IMR-90 (cell line): ENCODE results near the gene TLR1. TPM values are rescaled to one million over a fixed set of nuclear protein-coding genes. Genes with fewer than 3 reads are reported as not detected.
"Not testable (repeated sequence)": the region's sequence is repeated elsewhere in the genome, so short reads cannot be mapped to it uniquely, and the experiment has no call there.

ENCODE experiments used
- ATAC-seq: fragments of 200-7000 bp; cut with Tn5 transposase; 2 replicates; pipeline ENCODE4 v1.9.1; 2020; ENCODE audit warnings: low read depth, mild to moderate bottlenecking, moderate library complexity
- BruUV-seq: library from RNA; stranded (reverse); fragments of 400-500 nt; replicated peaks from 2 replicates; lab custom pipeline; 2021; lab: Mats Ljungman, UMichigan
- CTCF ChIA-PET: fragments of 300-600 bp; formaldehyde crosslinking; extraction: SDS; loops from one replicate; lab custom pipeline; 2021; ENCODE audit warnings: antibody characterized with exemption; lab: Yijun Ruan, JAX
- POLR2A ChIA-PET: fragments of 300-600 bp; sonication (Branson Sonifier 250); formaldehyde crosslinking; loops from one replicate; lab custom pipeline; 2022; ENCODE audit warnings: antibody characterized with exemption; ENCODE audit not compliant: unreplicated experiment; lab: Charles Lee
- DNase-seq: peaks from one replicate; pipeline ENCODE4 v3.0.0; 2013
- H2AFZ ChIP-seq: replicated peaks from 2 replicates; pipeline ENCODE3; 2013; ENCODE audit warnings: low read length, mild to moderate bottlenecking; ENCODE audit not compliant: poor library complexity
- H2AK5ac ChIP-seq: 2 replicates; pipeline ENCODE4 v1.6.1; 2013; ENCODE audit warnings: low read depth, low read length, inconsistent platforms
- H2AK9ac ChIP-seq: replicated peaks from 2 replicates; pipeline ENCODE3; 2013; ENCODE audit warnings: mild to moderate bottlenecking, low read depth, low read length, moderate library complexity; ENCODE audit not compliant: poor library complexity
- H2BK120ac ChIP-seq: 2 replicates; pipeline ENCODE4 v1.6.1; 2013; ENCODE audit warnings: low read depth, low read length, inconsistent platforms
- H2BK15ac ChIP-seq: 3 replicates; pipeline ENCODE4 v1.6.1; 2013; ENCODE audit warnings: low read depth, low read length, inconsistent platforms
- H2BK20ac ChIP-seq: 2 replicates; pipeline ENCODE4 v1.6.1; 2013; ENCODE audit warnings: low read depth, mild to moderate bottlenecking, inconsistent platforms, low read length, moderate library complexity
- H2BK5ac ChIP-seq: 2 replicates; pipeline ENCODE4 v1.6.1; 2013; ENCODE audit warnings: mild to moderate bottlenecking, low read depth, low read length, inconsistent platforms; ENCODE audit not compliant: poor library complexity, severe bottlenecking
- H3K14ac ChIP-seq: replicated peaks from 2 replicates; pipeline ENCODE4 v1.6.1; 2013; ENCODE audit warnings: low read depth, low read length, inconsistent platforms
- H3K18ac ChIP-seq: 2 replicates; pipeline ENCODE4 v1.6.1; 2013; ENCODE audit warnings: low read depth, low read length, control low read depth
- H3K23ac ChIP-seq: 2 replicates; pipeline ENCODE4 v1.6.1; 2013; ENCODE audit warnings: low read depth, low read length, inconsistent platforms
- H3K27ac ChIP-seq: 2 replicates; pipeline ENCODE4 v1.5.1; 2013; ENCODE audit warnings: mild to moderate bottlenecking, control low read depth, low read length; ENCODE audit not compliant: insufficient read depth
- H3K27me3 ChIP-seq: 2 replicates; pipeline ENCODE4 v1.6.1; 2013; ENCODE audit warnings: low read length; ENCODE audit not compliant: control insufficient read depth, insufficient read depth
- H3K36me3 ChIP-seq: 2 replicates; pipeline ENCODE4 v1.6.1; 2013; ENCODE audit warnings: low read length, mixed read lengths; ENCODE audit not compliant: control insufficient read depth, insufficient read depth
- H3K4ac ChIP-seq: 2 replicates; pipeline ENCODE4 v1.6.1; 2013; ENCODE audit warnings: low read depth, low read length, inconsistent platforms
- H3K4me1 ChIP-seq: 2 replicates; pipeline ENCODE4 v1.6.1; 2013; ENCODE audit warnings: low read length, mixed read lengths; ENCODE audit not compliant: control insufficient read depth, insufficient read depth
- H3K4me2 ChIP-seq: 2 replicates; pipeline ENCODE4 v1.6.1; 2013; ENCODE audit warnings: low read depth, mild to moderate bottlenecking, control low read depth, low read length, moderate library complexity
- H3K4me3 ChIP-seq: 2 replicates; pipeline ENCODE4 v1.5.1; 2013; ENCODE audit warnings: low read depth, mild to moderate bottlenecking, control low read depth, low read length, moderate library complexity; ENCODE audit not compliant: insufficient read depth
- H3K56ac ChIP-seq: 2 replicates; pipeline ENCODE4 v1.6.1; 2013; ENCODE audit warnings: low read length, inconsistent platforms; ENCODE audit not compliant: insufficient read depth; ENCODE audit errors: extremely low read depth
- H3K79me1 ChIP-seq, 2 experiments: 2 replicates each; pipeline ENCODE4 v1.6.1; 2013; ENCODE audit warnings: low read length in 2 of 2, inconsistent platforms in 1 of 2, low read depth in 1 of 2
- H3K9ac ChIP-seq: 2 replicates; pipeline ENCODE4 v1.6.1; 2013; ENCODE audit warnings: low read depth, low read length, control low read depth
- H3K9me1 ChIP-seq: 2 replicates; pipeline ENCODE4 v1.6.1; 2013; ENCODE audit warnings: low read length, inconsistent platforms; ENCODE audit not compliant: insufficient read depth
- H3K9me3 ChIP-seq: 2 replicates; pipeline ENCODE4 v1.6.1; 2013; ENCODE audit warnings: low read length; ENCODE audit not compliant: control insufficient read depth, insufficient read depth
- H4K20me1 ChIP-seq: 2 replicates; pipeline ENCODE4 v1.6.1; 2013; ENCODE audit warnings: low read length, inconsistent platforms; ENCODE audit not compliant: insufficient read depth
- H4K5ac ChIP-seq: 2 replicates; pipeline ENCODE4 v1.6.1; 2013; ENCODE audit warnings: mild to moderate bottlenecking, low read depth, low read length, control low read depth
- H4K8ac ChIP-seq, 2 experiments: 2 replicates each; pipeline ENCODE4 v1.6.1; 2013; ENCODE audit warnings: low read depth in 2 of 2, low read length in 2 of 2, control low read depth in 1 of 2, inconsistent platforms in 1 of 2
- H4K91ac ChIP-seq: 2 replicates; pipeline ENCODE4 v1.6.1; 2013; ENCODE audit warnings: low read depth, low read length, inconsistent platforms; ENCODE audit not compliant: insufficient read depth
- WGBS, 2 experiments: methylation state at CpG; one replicate each; pipeline versions ENCODE4 v1.1.5 to v1.1.7; 2013; ENCODE audit warnings: missing lambda C conversion rate in 2 of 2; ENCODE audit not compliant: insufficient read length in 1 of 2; ENCODE audit errors: extremely low coverage in 2 of 2; 5-methylcytosine and 5-hydroxymethylcytosine counted together
- dilution Hi-C: fragments of 300-500 bp; cut with HindIII; formaldehyde crosslinking; loops from one replicate; pipeline ENCODE4 v1.14.3; 2018; ENCODE audit warnings: low sequenced_read_pairs; ENCODE audit not compliant: unreplicated experiment
- in situ Hi-C: fragments of 300-500 bp; cut with MboI; formaldehyde crosslinking; loops from 3 replicates; pipeline ENCODE4 v1.14.3; 2019; ENCODE audit warnings: low sequenced_read_pairs, inconsistent platforms, mixed read lengths
- intact Hi-C: fragments of 100-400 bp; cut with micrococcal nuclease; formaldehyde crosslinking; loops from 2 replicates; pipeline ENCODE4 v1.10.0; 2022
- polyA plus RNA-seq, 3 experiments: library from polyadenylated mRNA; depleted of rRNA; stranded (reverse); fragments of >200 nt; gene quantifications; 2 replicates each; pipeline ENCODE4 v1.2.3, GENCODE V29; 2012; ENCODE audit warnings: low replicate concordance in 1 of 3
- total RNA-seq: library from RNA; depleted of rRNA; stranded (reverse); fragments of >200 nt; gene quantifications from 2 replicates; pipeline ENCODE4 v1.2.3, GENCODE V29; 2012

Gene TLR1
- total and polyA plus RNA-seq, 2 of the 4 experiments (the other 2 are of a cell fraction), result 0.24 to 1.1 TPM

DNA sequence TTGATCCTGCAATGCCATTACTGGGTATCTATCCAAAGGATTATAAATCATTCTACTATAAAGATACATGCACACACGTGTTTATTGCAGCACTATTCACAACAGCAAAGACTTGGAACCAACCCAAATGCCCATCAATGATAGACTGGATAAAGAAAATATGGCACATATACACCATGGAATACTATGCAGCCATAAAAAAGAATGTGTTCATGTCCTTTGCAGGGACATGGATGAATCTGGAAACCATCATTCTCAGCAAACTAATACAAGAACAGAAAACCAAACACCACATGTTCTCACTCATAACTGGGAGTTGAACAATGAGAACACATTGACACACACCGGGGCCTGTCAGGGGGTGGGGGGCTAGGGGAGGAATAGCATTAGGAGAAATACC lies 26.7 kb downstream of the TLR1 start:
- ATAC-seq, H3K18ac ChIP-seq, H3K27me3 ChIP-seq, dilution Hi-C loops, H3K56ac ChIP-seq, H3K79me1 ChIP-seq, H4K91ac ChIP-seq, DNase-seq, CTCF ChIA-PET, H2AK9ac ChIP-seq, H3K4me2 ChIP-seq, H4K5ac ChIP-seq, BruUV-seq, H3K4me3 ChIP-seq, H3K4me1 ChIP-seq, H2BK20ac ChIP-seq, H2BK15ac ChIP-seq, H4K20me1 ChIP-seq, H3K9me1 ChIP-seq, H4K8ac ChIP-seq, H3K9me3 ChIP-seq, H2BK5ac ChIP-seq, H2AFZ ChIP-seq, H3K36me3 ChIP-seq, H3K27ac ChIP-seq, H2AK5ac ChIP-seq, H3K23ac ChIP-seq, intact Hi-C loops, H3K4ac ChIP-seq, H3K14ac ChIP-seq, POLR2A ChIA-PET, H2BK120ac ChIP-seq, in situ Hi-C loops, H3K9ac ChIP-seq: not testable (repeated sequence)
- no CpG with 5 or more reads among the region's 2 CpGs for WGBS, 2 experiments
